Astrocyte (in vitro differentiated cells and primary cell): ENCODE measurements around the gene JTB. TPM values are rescaled to one million over a fixed set of nuclear protein-coding genes. Genes with fewer than 3 reads are reported as not detected.

Experiments used
- DNase-seq: peaks from one replicate; pipeline ENCODE4 v3.0.0-alpha.2; 2010; ENCODE audit warnings: low read depth
- FAIRE-seq: peaks from 2 replicates; lab custom pipeline; 2011; peaks lifted over from hg19 to GRCh38; lab: Jason Lieb, UNC
- H2AFZ ChIP-seq: 2 replicates; pipeline ENCODE4 v1.6.0; 2012; ENCODE audit warnings: low read depth, low read length, inconsistent platforms
- H3K27ac ChIP-seq: 2 replicates; pipeline ENCODE4 v1.5.1; 2011; ENCODE audit warnings: low read depth, low read length, inconsistent platforms
- H3K27me3 ChIP-seq: 2 replicates; pipeline ENCODE4 v1.6.0; 2011; ENCODE audit warnings: low read length, inconsistent platforms; ENCODE audit not compliant: insufficient read depth
- H3K36me3 ChIP-seq: 2 replicates; pipeline ENCODE4 v1.5.1; 2011; ENCODE audit warnings: low read length, inconsistent platforms; ENCODE audit not compliant: insufficient read depth
- H3K4me1 ChIP-seq: 2 replicates; pipeline ENCODE4 v1.5.1; 2011; ENCODE audit warnings: low read length, inconsistent platforms; ENCODE audit not compliant: insufficient read depth
- H3K4me2 ChIP-seq: 2 replicates; pipeline ENCODE4 v1.6.0; 2012; ENCODE audit warnings: low read length, inconsistent platforms
- H3K4me3 ChIP-seq: 2 replicates; pipeline ENCODE4 v1.5.1; 2011; ENCODE audit warnings: low read depth, mild to moderate bottlenecking, low read length, inconsistent platforms; ENCODE audit not compliant: insufficient read depth
- H3K79me2 ChIP-seq: 2 replicates; pipeline ENCODE4 v1.6.0; 2012; ENCODE audit warnings: mild to moderate bottlenecking, low read length, inconsistent platforms; ENCODE audit not compliant: insufficient read depth
- H3K9ac ChIP-seq: 2 replicates; pipeline ENCODE4 v1.6.0; 2012; ENCODE audit warnings: mild to moderate bottlenecking, low read length, inconsistent platforms
- H3K9me3 ChIP-seq: 2 replicates; pipeline ENCODE4 v1.5.1; 2012; ENCODE audit warnings: low read depth, mild to moderate bottlenecking, low read length, inconsistent platforms; ENCODE audit not compliant: insufficient read depth
- H4K20me1 ChIP-seq: 2 replicates; pipeline ENCODE4 v1.6.0; 2012; ENCODE audit warnings: low read length, inconsistent platforms; ENCODE audit not compliant: insufficient read depth
- H3K27ac Mint-ChIP-seq: one replicate; pipeline ENCODE4 v1.8.0; 2021; ENCODE audit warnings: mild to moderate bottlenecking, mixed read lengths; ENCODE audit not compliant: unreplicated experiment
- H3K27me3 Mint-ChIP-seq: one replicate; pipeline ENCODE4 v1.8.0; 2021; ENCODE audit warnings: low read depth, mixed read lengths; ENCODE audit not compliant: unreplicated experiment
- H3K36me3 Mint-ChIP-seq: one replicate; pipeline ENCODE4 v1.8.0; 2021; ENCODE audit warnings: low read depth, mixed read lengths; ENCODE audit not compliant: unreplicated experiment
- H3K4me1 Mint-ChIP-seq: one replicate; pipeline ENCODE4 v1.8.0; 2021; ENCODE audit warnings: low read depth, mixed read lengths; ENCODE audit not compliant: unreplicated experiment
- H3K4me3 Mint-ChIP-seq: one replicate; pipeline ENCODE4 v1.8.0; 2021; ENCODE audit warnings: mild to moderate bottlenecking, moderate library complexity, mixed read lengths; ENCODE audit not compliant: unreplicated experiment
- H3K9me3 Mint-ChIP-seq: one replicate; pipeline ENCODE4 v1.8.0; 2021; ENCODE audit warnings: mild to moderate bottlenecking, mixed read lengths; ENCODE audit not compliant: unreplicated experiment
- CTCF ChIP-seq: IDR thresholded peaks from 2 replicates; pipeline ENCODE4 v1.5.1; 2011; ENCODE audit warnings: low read depth, mild to moderate bottlenecking, inconsistent platforms, low read length, moderate library complexity; ENCODE audit not compliant: insufficient read depth
- EZH2 ChIP-seq: IDR thresholded peaks from 2 replicates; pipeline ENCODE4 v1.6.1; 2012; ENCODE audit warnings: mild to moderate bottlenecking, low read length, inconsistent platforms; ENCODE audit not compliant: insufficient read depth
- total RNA-seq: library from RNA; stranded (reverse); gene quantifications from 2 replicates; pipeline ENCODE4 v1.2.1, GENCODE V29; 2021

The JTB gene
- total RNA-seq, 1 donor from 2014 or later: 103 TPM

DNA sequence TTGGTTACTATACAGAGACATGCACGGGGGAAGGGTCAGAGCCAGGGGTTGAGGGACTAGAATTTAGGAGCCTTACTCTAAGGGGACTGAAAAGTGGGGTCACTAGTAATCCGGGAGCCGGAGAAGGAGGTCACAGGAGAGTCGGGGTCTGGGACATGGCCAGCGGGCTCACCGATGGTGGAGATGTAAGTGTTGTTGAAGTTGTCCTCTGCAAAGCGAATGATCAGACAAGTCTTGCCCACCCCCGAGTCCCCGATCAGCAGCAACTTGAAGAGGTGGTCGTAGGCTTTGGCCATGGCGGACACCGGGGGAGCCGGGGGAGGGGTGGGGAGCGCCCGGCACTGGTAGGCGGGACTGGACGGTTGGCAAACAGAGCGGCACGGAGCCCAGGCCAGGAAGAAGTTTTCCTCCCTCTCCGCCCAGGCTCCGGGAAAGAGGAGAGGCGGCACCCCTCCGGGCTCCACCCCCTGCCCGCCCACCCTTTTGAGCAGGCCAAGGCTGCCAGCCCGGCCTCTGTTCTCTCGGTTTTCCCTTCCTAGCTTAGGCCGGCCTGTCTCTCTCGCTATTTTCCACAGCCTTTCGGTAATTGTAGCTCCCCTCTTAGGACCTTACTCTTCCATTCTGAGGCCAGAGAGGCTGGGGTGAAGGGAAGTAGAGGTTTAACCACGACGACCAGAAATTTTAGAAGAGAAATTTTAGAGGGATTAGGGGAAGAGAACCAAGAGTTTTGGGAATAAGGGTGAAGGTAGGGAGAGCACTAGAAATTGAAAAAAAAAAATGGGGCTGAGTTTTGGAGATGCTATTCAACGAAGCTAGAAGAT is 8.7 kb upstream of the JTB start, which contains the start of gene RAB13:
Gene RAB13 (minus strand): TSS at position 399 of the 821 bp plus-strand sequence. CDS start 103 bp downstream, at position 296.
- Histone ChIP-seq H3K4me1 (peaks cover 17% of the 10 kb centered on the region), H2AFZ (peak within 1 kb of the TSS; percentile 83), H3K9me3 (no peaks in the 10 kb centered on the region), H3K27ac (peak within 1 kb of the TSS; percentile 88), H3K4me2 (peak within 1 kb of the TSS; percentile 100), H3K4me3 (peak within 1 kb of the TSS; percentile 100), H3K27me3 (no peaks in the 10 kb centered on the region), H3K36me3 (peaks cover 11% of the 10 kb centered on the region), H3K9ac (peak within 1 kb of the TSS; percentile 99), H4K20me1 (peaks cover 8% of the 10 kb centered on the region), H3K79me2 (peaks cover 36% of the 10 kb centered on the region)
- no peaks in the 10 kb centered on the region for H3K27me3 Mint-ChIP-seq
- peak within 1 kb of the TSS; percentile 92 for H3K27ac Mint-ChIP-seq
- peak within 1 kb of the TSS; percentile 99 for H3K4me3 Mint-ChIP-seq
- DNase-seq: peak; percentile 63
- H3K4me1 Mint-ChIP-seq: peaks cover 11% of the 10 kb centered on the region
- no peaks in the 10 kb centered on the region for H3K9me3 Mint-ChIP-seq
- H3K36me3 Mint-ChIP-seq: peaks cover 10% of the 10 kb centered on the region
- no peak for FAIRE-seq
- TF ChIP-seq CTCF (no peak), EZH2 (no peak)

- FAIRE-seq (no peak), DNase-seq (peak; percentile 50)
- H3K9me3 Mint-ChIP-seq: no peaks in the 10 kb centered on the region
- Histone ChIP-seq H3K4me2 (peak overlapping the region; percentile 100), H3K4me3 (peak overlapping the region; percentile 100), H3K27me3 (no peaks in the 10 kb centered on the region), H3K79me2 (peaks cover 28% of the 10 kb centered on the region), H3K9ac (peak overlapping the region; percentile 99), H2AFZ (peak overlapping the region; percentile 83), H3K9me3 (no peaks in the 10 kb centered on the region), H3K27ac (peak overlapping the region; percentile 88), H3K36me3 (peaks cover 13% of the 10 kb centered on the region), H3K4me1 (peaks cover 17% of the 10 kb centered on the region), H4K20me1 (peaks cover 8% of the 10 kb centered on the region)
- peaks cover 11% of the 10 kb centered on the region for H3K4me1 Mint-ChIP-seq
- H3K4me3 Mint-ChIP-seq: peak overlapping the region; percentile 99
- peaks cover 10% of the 10 kb centered on the region for H3K36me3 Mint-ChIP-seq
- no peaks in the 10 kb centered on the region for H3K27me3 Mint-ChIP-seq
- no peak for TF ChIP-seq EZH2
- TF ChIP-seq CTCF: no peak
- peak overlapping the region; percentile 92 for H3K27ac Mint-ChIP-seq
Measured at GRCh38 chr1:153985341-153985912, 8.0 kb upstream of the JTB start.
